ENCODE results near the gene LTBP3. TPM values are rescaled to one million over a fixed set of nuclear protein-coding genes. Genes with fewer than 3 reads are reported as not detected.

Gene LTBP3
- total RNA-seq, 1 experiment from 2014 or later = 10.6 TPM

- H2BK12ac ChIP-seq (ENCODE audit: insufficient read length, low read depth, low read length) = no peak overlapping the region
- H2BK20ac ChIP-seq (ENCODE audit: low read depth, low read length, poor library complexity, severe bottlenecking) = no peak overlapping the region
- no peak overlapping the region for H3K56ac ChIP-seq (ENCODE audit: insufficient read length, low read depth, low read length)
- H2BK15ac ChIP-seq (ENCODE audit: low read depth, low read length) = no peak overlapping the region
- no peak for TF ChIP-seq CTCF (conservative IDR thresholded peaks at IDR 0.05)
- no peak overlapping the region for H3K18ac ChIP-seq (ENCODE audit: insufficient read length, low read depth, low read length)
- no peak overlapping the region for H3K27ac Mint-ChIP-seq
- no peaks in the 10 kb centered on the region for H3K9me3 Mint-ChIP-seq
- WGBS (ENCODE audit: extremely low coverage, insufficient read length, low lambda C conversion rate) = no CpG with 5 or more reads among the region's 16 CpGs
- no peak overlapping the region for H3K9ac ChIP-seq (ENCODE audit: extremely low read depth, insufficient read length, low read length)
- no peak overlapping the region for H2BK120ac ChIP-seq (ENCODE audit: low read depth, low read length, poor library complexity, severe bottlenecking)
- no peak overlapping the region for H3K23ac ChIP-seq (ENCODE audit: insufficient read length, low read depth, low read length)
- no peak overlapping the region for H3K14ac ChIP-seq (ENCODE audit: insufficient read depth, low read length)
- H4K20me1 ChIP-seq (ENCODE audit: control insufficient read depth, insufficient read depth, insufficient read length) = no peaks in the 10 kb centered on the region
- DNase-seq = no peak
- H3K4me1 ChIP-seq (ENCODE audit: insufficient read depth, low read length) = no peaks in the 10 kb centered on the region; the same call in 1 of the 2 replicates
- H3K9me3 ChIP-seq (ENCODE audit: control insufficient read depth, low read depth, low read length) = no peaks in the 10 kb centered on the region
- H3K27ac ChIP-seq (ENCODE audit: insufficient read length, low read depth, low read length) = no peak overlapping the region
- H3K4me2 ChIP-seq (ENCODE audit: insufficient read depth, insufficient read length, low read length) = no peak overlapping the region
- no peak overlapping the region for H2AK5ac ChIP-seq (ENCODE audit: insufficient read length, low read length)
- H3K27me3 Mint-ChIP-seq (ENCODE audit: low read depth) = peaks cover 16% of the 10 kb centered on the region
- H3K79me1 ChIP-seq (ENCODE audit: insufficient read depth, low read depth, low read length, poor library complexity, severe bottlenecking) = no peaks in the 10 kb centered on the region
- H3K4ac ChIP-seq (ENCODE audit: low read depth, low read length) = no peak overlapping the region
- H4K91ac ChIP-seq (ENCODE audit: insufficient read length, low read depth, low read length) = no peak overlapping the region
- no peak overlapping the region for H3K4me3 Mint-ChIP-seq
- H3K79me2 ChIP-seq (ENCODE audit: insufficient read depth, low read length) = no peaks in the 10 kb centered on the region
- H2AFZ ChIP-seq (ENCODE audit: low read length) = no peak overlapping the region
- H2BK5ac ChIP-seq (ENCODE audit: insufficient read length, low read length) = no peak overlapping the region
- H3K4me1 Mint-ChIP-seq = peaks cover 1 to 4% of the 10 kb centered on the region in 2 experiments; a peak in 3 of 4 replicates
- no peaks in the 10 kb centered on the region; the same call in 1 of the 2 replicates for H3K27me3 ChIP-seq (ENCODE audit: insufficient read depth, low read length)
- no peak overlapping the region for H4K5ac ChIP-seq (ENCODE audit: insufficient read length, low read depth, low read length)
- H3K23me2 ChIP-seq (ENCODE audit: insufficient read length, low read depth, low read length, poor library complexity, severe bottlenecking) = no peaks in the 10 kb centered on the region
- H3T11ph ChIP-seq (ENCODE audit: low read length) = no peak overlapping the region
- H4K8ac ChIP-seq (replicated peaks; ENCODE audit: insufficient read length, low read depth, low read length) = no peak overlapping the region
- peaks cover 4 to 20% (median 10%) of the 10 kb centered on the region in 3 experiments for H3K36me3 Mint-ChIP-seq (ENCODE audit: insufficient read depth in 1 of 3, low read depth in 3 of 3)
These were observed 40.1 kb upstream of the LTBP3 start for GRCh38 chr11:65598258-65598699.

Measured in H9 (cell line).